Endothelial cell of umbilical vein (primary cell): ENCODE data around the gene KRT23.

Experiments used
- CTCF ChIP-seq, 2 donors: IDR thresholded peaks; 1 replicate in 1 of 2; 2 replicates in 1 of 2; pipeline ENCODE4 v1.5.1; 2011; ENCODE audit warnings: low read length in 2 of 2, mild to moderate bottlenecking in 2 of 2, moderate library complexity in 2 of 2, control low read depth in 1 of 2, inconsistent platforms in 1 of 2, low read depth in 1 of 2; ENCODE audit not compliant: insufficient read depth in 1 of 2; ENCODE audit errors: extremely low read depth in 1 of 2
- EZH2 ChIP-seq: IDR thresholded peaks from 2 replicates; pipeline ENCODE4 v1.6.1; 2012; ENCODE audit warnings: borderline replicate concordance, low read depth, mild to moderate bottlenecking, moderate library complexity, low read length, inconsistent platforms; ENCODE audit not compliant: severe bottlenecking
- JUN ChIP-seq: IDR thresholded peaks from 2 replicates; pipeline ENCODE4 v1.6.1; 2011; ENCODE audit warnings: borderline replicate concordance, low read depth; ENCODE audit not compliant: insufficient read length, insufficient read depth
- MAX ChIP-seq: IDR thresholded peaks from 2 replicates; pipeline ENCODE4 v1.6.1; 2011; ENCODE audit not compliant: insufficient read depth, insufficient read length
- MYC ChIP-seq: IDR thresholded peaks from one replicate; pipeline ENCODE4 v1.6.1; 2011; ENCODE audit warnings: mild to moderate bottlenecking, low read depth, low read length
- POLR2A ChIP-seq: IDR thresholded peaks from 2 replicates; pipeline ENCODE4 v1.6.1; 2012; ENCODE audit warnings: low read depth, mild to moderate bottlenecking, control low read depth, low read length

- TF ChIP-seq CTCF (IDR thresholded peaks at IDR 0.05; ENCODE audit: extremely low read depth in 1 of 2, insufficient read depth in 1 of 2, low read depth in 1 of 2, low read length in 2 of 2) (no peak), EZH2 (no peak), JUN (no peak), POLR2A (no peak), MYC (no peak), MAX (no peak)
These were observed 36.6 kb downstream of the KRT23 start for GRCh38 chr17:40900809-40901356.
